Activated CD8-positive, alpha-beta memory T cell treated with anti-CD3 and anti-CD28 coated beads for 24 hours (primary cell): Measurements from ENCODE around the gene CDK19.
"Not testable (repeated sequence)": the region's sequence is repeated elsewhere in the genome, so short reads cannot be mapped to it uniquely, and the experiment has no call there.

Experiments used
- DNase-seq: peaks from one replicate; pipeline ENCODE4 v3.0.0-alpha.2; 2020

The CDK19 gene

DNA sequence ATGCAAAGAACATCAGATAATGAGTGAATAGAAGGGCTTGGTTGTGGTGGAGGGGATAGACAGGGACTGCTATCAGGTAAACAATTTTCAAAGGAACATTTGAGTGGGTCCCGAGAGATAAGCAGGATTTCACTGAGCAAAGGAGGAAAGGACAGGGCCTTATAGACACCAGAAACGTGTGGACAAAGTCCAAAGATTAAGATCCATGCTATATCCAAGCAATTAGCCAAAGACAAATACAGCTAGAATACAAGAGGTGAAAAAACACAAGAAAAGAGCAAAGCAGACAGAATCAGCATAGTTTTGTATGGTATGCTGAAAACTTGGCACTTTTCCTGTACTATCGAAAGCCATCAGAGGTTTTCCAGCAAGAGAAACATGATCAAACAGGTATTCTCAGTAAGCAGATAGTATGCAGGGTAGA lies 59.8 kb downstream of the CDK19 start:
- DNase-seq: no peak

DNA sequence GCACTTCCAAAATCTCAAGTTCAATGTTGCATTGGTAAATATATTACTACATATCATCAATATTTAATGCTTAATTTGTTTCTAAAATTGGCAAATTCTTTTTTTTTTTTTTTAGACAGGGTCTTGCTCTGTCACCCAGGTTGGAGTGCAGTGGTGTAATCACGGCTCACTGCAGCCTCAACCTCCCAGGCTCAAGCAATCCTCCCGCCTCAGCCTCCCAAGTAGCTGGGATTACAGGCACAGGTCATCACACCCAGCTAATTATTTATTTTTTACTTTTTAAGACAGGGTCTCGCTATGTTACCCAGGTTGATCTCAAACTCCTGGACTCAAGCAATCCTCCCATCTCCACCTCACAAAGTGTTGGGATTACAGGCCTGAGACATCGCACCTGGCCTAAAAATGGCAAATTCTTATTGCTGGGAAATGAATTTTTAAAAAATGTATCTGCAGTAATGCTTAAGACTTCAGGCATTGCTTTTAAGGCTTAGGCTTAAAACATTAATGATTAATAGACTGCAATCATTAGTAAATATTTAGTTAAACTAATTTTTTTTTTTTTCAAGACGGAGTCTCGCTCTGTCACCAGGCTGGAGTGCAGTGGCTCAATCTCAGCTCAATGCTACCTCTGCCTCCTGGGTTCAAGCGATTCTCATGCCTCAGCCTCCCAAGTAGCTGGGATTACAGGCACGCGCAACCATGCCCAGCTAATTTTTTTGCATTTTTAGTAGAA lies 61.2 kb downstream of the CDK19 start:
- DNase-seq: not testable (repeated sequence)

DNA sequence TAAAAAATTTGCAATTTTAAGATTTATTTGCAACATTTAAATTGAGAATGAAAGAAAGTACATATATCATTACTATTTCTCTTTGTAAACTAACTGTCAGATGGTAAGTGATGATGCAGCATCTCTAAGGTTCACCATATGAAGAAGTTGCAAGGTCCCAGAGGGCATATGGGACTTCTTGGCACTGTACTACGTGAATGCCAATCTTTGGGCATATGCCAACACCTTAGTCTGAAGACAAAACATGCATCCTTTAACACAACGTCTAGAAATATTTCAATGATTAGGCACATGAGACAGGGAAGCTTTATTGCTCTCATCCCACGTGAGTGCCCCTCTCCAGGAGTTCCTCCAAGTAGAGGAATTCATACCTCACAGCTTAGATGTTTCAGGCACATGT lies 66.8 kb downstream of the CDK19 start:
- DNase-seq: no peak

DNA sequence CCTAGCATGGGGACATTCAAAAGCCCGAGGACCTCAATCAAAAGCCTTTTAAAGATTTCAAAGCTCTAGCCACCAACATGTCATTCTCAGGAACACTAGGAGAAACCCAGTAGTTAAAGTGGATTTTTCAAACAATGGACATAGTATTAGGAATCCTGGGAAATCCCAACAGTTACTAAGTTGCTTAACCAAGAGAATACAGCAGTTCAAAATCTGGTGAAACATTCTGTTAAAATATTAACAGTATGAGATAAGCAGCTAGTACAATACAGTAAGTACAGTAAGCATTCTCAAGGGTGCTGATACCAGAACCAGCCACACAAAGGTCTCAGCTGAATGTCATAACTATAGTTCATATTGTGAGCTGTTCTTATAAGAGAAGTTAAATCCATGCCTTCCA lies 68.6 kb downstream of the CDK19 start:
- no peak for DNase-seq

DNA sequence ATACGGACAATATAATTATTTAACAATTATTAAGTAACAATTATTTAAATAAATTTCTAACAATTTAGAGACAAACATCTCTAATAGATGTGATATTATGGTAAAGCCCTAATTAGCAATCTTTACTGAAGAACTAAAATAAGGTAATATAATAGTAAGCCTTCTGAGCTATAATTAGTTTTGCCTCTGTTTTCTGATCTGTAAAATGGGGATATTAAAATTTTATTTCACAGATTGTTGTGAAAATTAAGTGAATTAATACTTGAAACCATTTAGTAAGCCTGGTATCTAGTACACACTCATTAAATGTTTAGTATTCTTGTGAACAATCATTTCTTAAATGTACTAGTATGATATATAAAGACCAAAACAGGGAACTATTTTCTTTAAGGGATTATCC lies 70.3 kb downstream of the CDK19 start:
- DNase-seq: no peak

DNA sequence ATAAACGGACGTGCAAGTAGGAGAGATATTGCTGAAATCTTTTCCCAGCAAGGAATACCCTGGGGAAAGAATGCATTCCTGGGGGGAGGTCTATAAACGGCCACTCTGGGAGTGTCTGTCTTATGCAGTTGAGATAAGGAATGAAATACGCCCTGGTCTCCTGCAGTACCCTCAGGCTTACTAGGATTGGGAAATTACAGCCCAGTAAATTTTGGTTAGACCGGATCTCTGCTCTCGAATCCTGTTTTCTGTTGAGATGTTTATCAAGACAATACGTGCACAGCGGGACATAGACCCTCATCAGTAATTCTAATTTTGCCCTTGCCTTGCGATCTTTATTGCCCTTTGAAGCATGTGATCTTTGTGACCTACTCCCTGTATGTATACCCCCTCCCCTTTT lies 72.7 kb downstream of the CDK19 start:
- DNase-seq: not testable (repeated sequence)

DNA sequence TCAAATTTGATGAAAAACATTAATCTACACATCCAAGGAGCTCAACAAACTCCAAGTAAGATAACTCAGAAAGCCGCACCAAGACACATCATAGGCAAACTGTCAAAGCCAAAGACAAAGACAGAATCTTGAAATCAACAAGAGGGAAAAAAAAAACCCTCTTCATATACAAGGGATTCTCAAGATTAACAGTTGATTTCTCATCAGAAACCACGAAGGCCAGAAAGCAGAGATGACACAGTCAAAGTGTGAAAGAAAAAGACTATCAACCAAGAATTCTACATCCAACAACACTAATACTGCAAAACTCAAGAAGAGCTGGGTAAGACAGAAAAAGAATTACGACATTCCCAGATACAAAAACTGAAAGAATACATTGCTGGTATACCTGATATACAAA lies 73.8 kb downstream of the CDK19 start:
- no peak for DNase-seq

DNA sequence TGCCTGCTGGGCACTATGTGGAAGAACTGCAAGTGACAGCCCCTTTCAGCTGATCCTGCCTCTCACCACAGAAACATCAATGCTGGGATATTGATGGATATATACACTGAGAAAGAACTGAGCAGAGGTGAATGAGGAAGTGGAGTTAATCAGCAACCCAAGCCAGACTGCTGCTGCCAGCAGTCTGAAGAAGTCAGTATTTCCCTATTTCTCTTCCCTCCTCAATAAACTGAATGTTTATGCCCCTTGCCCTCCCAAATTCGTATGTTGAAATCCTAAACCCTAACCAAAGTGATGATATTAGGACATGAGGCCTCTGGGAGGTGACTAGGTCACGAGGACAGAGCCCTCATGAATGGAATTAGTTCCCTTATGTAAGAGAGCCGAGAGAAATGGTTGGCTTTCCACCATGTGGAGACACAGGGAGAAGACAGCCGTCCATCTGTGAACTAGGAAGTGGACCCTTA lies 76.3 kb downstream of the CDK19 start:
- no peak for DNase-seq

DNA sequence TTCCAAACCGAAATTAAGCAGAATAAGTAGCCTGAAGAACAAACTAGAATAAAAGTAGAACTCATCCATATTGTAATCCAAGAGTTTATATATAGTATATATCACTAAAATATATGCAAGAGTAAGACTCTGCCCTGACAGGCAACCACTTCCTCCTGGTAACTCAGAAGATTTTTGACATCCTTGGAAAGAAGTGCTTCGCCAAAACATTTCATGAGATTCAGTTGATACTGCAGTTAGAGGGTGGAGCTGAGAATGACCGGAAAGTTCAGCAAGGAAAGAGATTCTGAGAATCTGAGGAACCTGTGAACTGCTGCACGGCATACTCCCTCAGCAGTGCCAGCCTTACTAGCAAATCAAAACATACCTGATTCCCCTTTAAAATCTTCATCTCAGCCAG lies 79.6 kb downstream of the CDK19 start:
- DNase-seq: no peak

DNA sequence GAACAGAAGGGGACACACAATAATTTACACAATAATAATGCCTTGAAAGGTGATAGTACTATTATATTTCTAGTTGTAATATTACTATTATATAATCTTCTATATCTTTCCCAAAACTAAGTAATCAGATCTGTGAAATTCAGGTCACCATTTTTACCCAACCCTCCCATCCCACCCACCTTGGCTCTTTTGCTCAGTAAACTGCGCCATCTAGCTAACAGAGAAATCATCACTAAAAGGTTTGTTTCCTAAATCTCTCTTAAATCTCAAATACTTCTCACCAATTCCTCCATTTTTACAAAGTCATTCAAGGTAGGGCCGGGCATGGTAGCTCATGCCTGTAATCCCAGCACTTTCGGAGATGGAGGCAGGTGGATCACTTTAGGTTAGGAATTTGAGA lies 83.4 kb downstream of the CDK19 start:
- DNase-seq: no peak

DNA sequence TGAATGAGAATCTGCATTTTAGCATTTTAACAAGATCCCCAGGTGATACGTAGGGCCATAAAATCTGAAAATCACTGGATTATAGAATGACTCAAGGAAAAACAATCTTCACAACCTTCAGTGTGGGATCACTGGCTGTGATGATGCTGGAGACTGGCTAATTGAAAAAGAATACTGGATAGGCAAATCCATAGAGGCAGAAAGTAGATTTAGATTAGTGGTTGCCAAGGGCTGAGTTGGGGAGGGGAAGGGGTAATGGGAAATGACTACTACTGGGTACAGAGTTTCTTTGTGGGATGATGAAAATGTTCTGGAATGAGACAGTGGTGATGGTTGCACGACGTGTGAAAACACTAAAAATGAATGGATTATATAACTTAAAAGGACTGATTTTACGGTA lies 84.1 kb downstream of the CDK19 start:
- DNase-seq: no peak

DNA sequence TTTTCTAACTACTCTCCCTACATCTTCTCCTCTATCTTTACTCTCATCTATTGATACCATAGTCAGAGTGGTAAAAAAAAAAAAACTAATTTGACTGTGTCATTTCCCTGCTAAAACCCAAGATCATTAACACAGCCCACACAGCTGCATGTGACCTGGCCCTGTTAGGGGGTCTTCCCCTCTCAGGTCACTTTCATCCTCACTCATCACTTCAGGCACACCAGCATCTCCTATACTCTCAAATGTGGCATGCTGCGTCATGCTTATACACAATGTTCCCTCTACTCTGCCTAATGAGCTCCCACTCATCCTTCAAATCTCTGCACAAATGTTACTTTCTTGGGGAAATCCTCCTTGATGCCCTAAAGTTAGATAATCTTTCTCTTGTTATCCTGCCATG lies 86.8 kb downstream of the CDK19 start:
- no peak for DNase-seq

DNA sequence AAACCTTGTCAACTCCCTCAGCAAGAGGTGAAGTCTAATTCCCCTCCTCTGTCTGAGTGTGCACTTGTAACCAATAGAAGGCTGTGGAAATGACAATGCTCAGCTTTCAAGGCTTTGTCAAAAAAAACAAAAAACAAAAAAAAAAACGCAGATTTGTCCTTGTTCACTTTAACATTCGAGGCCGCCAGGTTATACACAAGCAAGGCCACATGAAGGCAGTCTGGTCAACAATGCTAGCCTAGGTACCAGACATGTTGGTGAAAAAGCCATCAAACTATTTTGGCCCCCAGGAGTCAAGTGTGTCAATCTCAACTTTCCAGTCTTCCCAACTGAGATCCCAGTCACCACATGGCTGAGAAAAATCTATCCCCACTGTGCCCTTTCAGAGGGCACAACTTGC lies 92.3 kb downstream of the CDK19 start:
- DNase-seq: no peak

DNA sequence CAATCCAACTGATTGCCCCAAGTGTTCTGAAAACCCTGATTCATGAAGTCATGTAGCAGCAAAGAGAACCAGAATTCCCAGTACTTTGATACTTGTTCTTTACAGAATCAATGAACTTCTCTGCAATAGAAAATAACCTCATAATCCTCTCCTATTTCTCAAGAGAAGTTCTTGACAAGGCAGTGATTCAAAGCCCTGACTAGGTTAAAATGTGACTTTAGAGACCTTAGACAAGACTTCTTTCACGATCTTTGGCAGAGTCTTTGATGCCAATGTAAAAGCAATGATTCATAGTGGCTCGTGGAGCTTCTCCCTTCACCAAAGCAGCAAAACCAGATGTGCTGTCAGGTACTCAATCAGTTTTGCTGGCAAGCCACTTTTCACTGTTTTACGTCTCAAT lies 95.2 kb downstream of the CDK19 start:
- no peak for DNase-seq

DNA sequence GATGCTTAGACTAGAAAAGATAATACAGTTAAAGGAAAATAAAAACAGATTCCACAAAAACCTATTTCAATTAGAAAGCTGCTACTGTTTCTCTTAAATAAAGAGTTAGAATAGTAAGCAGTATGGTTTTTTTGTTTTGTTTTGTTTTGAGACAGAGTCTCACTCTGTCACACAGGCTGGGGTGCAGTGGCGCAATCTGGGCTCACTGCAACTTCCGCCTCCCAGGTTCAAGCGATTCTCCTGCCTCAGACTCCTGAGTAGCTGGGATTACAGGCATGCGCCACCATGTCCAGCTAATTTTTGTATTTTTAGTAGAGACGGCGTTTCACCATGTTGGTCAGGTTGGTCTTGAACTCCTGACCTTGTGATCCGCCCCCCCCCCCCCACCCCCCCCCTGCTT lies 95.7 kb downstream of the CDK19 start:
- DNase-seq: not testable (repeated sequence)

DNA sequence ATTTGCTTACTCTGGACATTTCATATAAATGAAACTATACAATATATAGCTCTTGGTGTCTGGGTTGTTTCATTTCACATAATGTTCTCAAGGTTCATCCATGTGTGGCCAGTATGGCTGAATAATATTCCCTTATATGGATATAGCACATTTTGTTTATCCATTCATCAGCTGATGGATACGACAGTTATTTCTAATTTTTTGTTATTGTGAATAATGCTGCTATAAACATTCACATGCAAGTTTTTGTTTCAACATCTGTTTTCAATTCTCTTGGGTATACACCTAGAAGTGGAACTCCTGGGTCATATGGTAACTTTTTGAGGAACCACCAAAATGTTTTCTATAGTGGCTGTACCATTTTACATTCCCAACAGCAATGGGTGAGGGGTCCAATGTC lies 101.1 kb downstream of the CDK19 start:
- no peak for DNase-seq

DNA sequence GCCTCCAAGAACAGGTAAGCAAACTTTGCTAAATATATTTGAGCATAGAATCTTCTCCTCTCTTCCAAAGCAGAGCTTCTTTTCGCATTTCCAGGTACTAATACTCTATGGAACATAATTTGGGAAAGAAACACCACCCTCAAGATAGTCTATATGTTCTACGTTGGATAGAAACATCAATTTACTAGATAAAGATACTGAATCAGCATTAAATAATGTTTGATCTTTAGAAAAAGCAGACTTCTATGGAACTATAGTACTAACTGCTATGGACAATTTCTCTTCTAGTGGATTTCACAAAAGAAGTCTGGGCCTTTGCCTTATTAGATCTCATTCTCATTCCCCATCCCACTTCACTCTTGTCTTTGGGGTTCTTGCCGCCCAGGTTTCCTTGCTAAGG lies 103.0 kb downstream of the CDK19 start:
- no peak for DNase-seq

DNA sequence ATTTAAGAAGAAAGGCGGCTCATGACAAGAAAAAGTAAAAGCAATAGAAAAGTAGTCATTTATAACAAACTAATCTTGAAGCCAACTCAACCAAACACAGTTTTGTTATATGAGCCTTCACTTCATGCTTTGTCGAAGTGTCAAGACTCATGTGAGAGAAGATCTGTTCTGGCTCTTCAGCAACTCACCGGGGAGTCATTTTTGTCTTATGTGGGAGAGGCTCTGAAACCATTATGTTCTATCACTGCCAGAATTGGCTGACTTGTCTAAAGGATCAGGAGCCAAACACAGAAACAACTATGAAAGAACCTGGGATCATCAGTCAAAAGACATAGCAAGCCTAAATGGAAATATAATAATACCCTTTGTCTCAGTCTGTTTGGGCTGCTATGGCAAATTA lies 105.2 kb downstream of the CDK19 start:
- no peak for DNase-seq

DNA sequence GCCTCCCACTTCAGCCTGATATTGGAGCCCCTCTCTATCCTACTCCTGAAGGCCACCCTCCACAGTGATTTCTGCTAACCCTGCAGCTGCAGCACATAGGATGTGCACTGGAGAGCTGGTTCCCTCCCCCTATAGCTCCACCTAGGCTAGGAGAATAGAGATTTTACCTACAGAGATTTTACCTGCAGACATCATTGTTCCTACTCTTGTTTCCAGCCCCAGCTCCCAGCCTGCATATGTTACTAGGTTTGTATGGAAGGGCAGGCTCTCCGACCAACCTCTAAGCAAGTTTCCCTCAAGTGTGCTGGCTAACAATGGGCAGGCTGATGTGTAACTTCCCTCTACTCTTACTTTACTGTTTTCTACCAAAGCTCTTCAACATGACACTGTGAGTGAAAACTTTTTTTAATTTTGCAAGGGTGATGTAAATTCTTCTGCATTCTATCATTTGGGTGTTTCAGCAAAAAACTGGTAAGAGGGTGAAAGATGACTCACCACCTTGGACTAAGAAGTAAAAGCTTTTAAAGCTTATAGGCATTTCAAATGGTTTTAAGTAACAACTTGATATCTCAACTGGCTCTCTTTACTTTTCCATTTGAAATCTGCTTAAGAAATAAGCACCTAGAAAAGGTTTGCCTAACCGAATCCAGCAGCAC lies 106.8 kb downstream of the CDK19 start:
- DNase-seq: no peak

DNA sequence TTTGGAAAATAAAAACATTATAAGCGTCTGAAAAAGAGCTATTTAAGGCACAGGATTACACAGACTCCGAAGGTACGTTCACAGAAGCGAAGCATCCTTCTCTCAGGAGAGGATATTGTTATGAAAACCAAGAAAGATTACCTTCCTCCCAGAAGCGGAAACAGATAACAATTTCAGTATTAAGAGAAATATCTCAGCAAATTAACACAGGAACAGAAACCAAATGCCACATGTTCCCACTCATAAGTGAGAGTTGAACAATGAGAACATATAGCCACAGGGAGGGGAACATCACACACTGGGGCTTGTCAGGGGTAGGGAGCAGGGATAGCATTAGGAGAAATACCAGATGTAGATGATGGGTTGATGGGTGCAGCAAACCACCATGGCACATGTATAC lies 109.7 kb downstream of the CDK19 start:
- no peak for DNase-seq

DNA sequence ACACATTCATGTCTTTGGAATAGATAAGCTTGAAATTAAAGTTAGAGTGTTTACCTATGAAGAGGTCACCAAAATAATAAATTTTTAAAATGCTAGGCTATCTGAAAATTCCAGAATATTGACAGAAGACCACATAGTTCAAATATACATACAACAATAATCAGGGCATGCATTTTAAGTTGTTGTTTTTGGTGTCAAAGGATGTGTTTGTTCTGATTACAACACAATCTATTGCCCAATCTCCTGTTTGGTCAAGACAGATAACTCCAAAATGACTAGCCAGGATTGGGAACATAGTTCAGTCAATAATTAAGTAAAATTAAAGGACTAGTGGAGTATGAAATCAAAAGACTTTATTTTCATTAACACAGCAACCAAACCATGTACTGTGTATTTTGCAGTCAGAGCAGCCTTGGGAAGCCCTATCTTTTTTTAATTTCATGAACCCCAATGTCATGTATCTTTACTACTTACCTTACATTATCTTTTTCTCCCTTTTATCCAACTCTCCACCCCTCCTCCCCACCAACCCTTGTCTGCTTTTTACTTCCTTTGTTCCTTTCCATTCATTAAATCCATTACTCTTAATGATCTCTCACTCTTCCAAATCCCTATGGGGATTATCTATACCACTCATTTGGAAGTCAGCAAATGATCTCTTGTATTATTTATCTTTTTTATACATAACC lies 111.2 kb downstream of the CDK19 start:
- DNase-seq: no peak

DNA sequence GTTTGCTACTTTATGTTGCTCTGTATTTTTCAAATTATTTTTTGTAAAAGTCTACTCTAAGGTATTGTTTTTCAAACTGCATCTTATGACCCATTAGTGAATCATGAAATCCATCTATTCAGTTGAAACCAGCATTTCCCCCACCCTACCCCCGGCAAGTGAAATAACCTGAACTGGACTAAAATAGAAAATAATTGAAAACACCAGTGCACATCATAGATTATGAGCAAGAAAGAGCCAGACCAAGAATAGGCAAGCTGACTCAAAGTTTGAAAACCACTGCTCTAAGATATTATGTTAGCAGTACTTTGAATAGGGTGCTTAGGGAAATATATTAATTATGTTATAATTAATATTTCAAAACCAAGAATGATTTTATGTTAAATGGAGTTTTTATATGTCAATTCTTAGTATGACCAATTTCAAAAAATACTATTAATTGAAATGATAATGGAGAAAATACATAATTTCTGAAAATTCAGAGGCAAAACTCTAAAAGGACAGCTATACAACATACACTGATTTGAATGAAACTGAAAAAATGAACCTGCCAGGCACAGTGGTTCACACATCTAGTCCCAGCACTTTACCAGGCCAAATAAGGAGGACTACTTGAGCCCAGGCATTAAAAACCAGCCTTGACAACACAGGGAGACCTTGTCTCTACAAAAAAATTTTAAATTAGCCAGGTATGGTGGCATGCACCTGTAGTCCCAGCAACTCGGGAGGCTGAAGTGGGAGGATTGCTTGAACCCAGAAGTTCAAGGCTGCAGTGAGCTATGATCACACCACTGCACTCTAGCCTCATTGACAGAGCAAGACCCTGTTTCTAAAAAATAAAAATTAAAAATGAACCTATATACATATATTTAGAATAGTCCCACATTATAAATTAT lies 112.0 kb downstream of the CDK19 start:
- no peak for DNase-seq

DNA sequence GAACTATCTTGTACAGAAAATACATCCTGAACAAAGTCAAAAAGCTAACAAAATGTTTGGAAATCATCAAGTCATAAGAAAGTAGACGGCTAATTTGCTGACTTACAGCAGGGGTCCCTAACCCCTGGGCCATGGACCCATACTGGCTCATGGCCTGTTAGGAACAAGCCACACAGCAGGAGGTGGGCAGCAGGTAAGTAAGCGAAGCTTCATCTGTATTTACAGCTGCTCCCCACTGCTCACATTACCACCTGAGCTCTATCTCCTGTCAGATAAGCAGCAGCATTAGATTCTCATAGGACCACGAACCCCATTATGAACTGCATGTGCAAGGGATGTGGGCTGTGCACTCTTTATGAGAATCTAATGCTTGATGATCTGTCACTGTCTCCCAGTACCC lies 115.5 kb downstream of the CDK19 start:
- DNase-seq: no peak
